Measurements from ENCODE around the gene SHBG. TPM values are rescaled to one million over a fixed set of nuclear protein-coding genes. Genes with fewer than 3 reads are reported as not detected.
"Not testable (repeated sequence)": the region's sequence is repeated elsewhere in the genome, so short reads cannot be mapped to it uniquely, and the experiment has no call there.

Gene SHBG
- total and polyA plus RNA-seq, 2 donors (not counting 1 experiment from before 2014, with no cell fraction given), result 0.33 to 0.45 TPM

DNA sequence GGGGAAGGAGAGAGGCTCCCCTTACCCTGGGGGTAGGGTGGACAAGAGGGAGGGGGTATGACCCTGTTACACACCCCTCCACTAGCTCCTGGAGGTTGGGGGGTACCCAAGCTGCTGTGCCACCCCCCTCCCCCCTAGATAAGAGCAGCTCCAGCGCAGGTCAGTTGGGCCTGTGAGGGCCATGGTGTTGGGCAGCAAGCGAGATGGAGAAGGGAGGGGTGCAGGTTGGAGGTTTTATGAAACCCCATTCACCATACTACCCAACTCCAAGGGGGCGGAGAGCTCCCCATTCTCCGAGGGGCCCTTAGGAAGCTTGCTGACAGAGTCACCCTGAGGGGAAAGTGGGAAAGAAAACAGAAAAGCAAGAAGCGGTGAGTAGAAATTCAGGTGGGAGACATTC lies 38.3 kb upstream of the SHBG start:
- Histone ChIP-seq H3K79me2 (ENCODE audit: control insufficient read depth, insufficient read depth, low read length) (peaks cover 8% of the 10 kb centered on the region), H3K36me3 (ENCODE audit: control insufficient read depth, insufficient read depth, low read length) (peaks cover 35% of the 10 kb centered on the region), H2AFZ (ENCODE audit: low read length) (no peak overlapping the region), H3K27me3 (ENCODE audit: control insufficient read depth, insufficient read depth, low read length) (no peaks in the 10 kb centered on the region), H3K4me2 (ENCODE audit: extremely low read depth, insufficient read depth, low read length) (no peak overlapping the region), H3K4me1 (ENCODE audit: control insufficient read depth, extremely low read depth, insufficient read depth, low read length) (peaks cover 42% of the 10 kb centered on the region), H4K20me1 (ENCODE audit: control insufficient read depth, extremely low read depth, insufficient read depth, low read length) (no peaks in the 10 kb centered on the region), H3K4me3 (replicated peaks in 1 of 4; ENCODE audit: control extremely low read depth in 1 of 4, insufficient read depth in 1 of 4, low read depth in 3 of 4, low read length in 4 of 4) (no peak overlapping the region), H3K9me3 (ENCODE audit: control insufficient read depth, insufficient read depth, low read depth, low read length) (no peaks in the 10 kb centered on the region), H3K9ac (ENCODE audit: insufficient read depth, low read length) (no peak overlapping the region), H3K27ac (ENCODE audit: insufficient read depth, low read length) (no peak overlapping the region)
- no peak for DNase-seq (ENCODE audit: low read depth in 2 of 2)
- TF ChIP-seq EZH2 (IDR thresholded peaks at IDR 0.05; ENCODE audit: low read length, missing control alignments) (no peak), CTCF (conservative IDR thresholded peaks at IDR 0.05 in 1 of 2, IDR thresholded peaks at IDR 0.05 in 1 of 2; ENCODE audit: low read depth in 1 of 2, low read length in 2 of 2) (no peak)

GRCh38 chr17:7592422-7593021 lies 37.4 kb upstream of the SHBG start:
- no peak overlapping the region for H3K27ac ChIP-seq (ENCODE audit: insufficient read depth, low read length)
- H3K36me3 ChIP-seq (ENCODE audit: control insufficient read depth, insufficient read depth, low read length), result peaks cover 36% of the 10 kb centered on the region
- H3K9ac ChIP-seq (ENCODE audit: insufficient read depth, low read length), result no peak overlapping the region
- H3K27me3 ChIP-seq (ENCODE audit: control insufficient read depth, insufficient read depth, low read length), result no peaks in the 10 kb centered on the region
- no peak overlapping the region for H3K4me2 ChIP-seq (ENCODE audit: extremely low read depth, insufficient read depth, low read length)
- H3K79me2 ChIP-seq (ENCODE audit: control insufficient read depth, insufficient read depth, low read length), result peaks cover 7% of the 10 kb centered on the region
- peaks cover 36% of the 10 kb centered on the region for H3K4me1 ChIP-seq (ENCODE audit: control insufficient read depth, extremely low read depth, insufficient read depth, low read length)
- H4K20me1 ChIP-seq (ENCODE audit: control insufficient read depth, extremely low read depth, insufficient read depth, low read length), result no peaks in the 10 kb centered on the region
- TF ChIP-seq EZH2 (IDR thresholded peaks at IDR 0.05; ENCODE audit: low read length, missing control alignments) (no peak), CTCF (conservative IDR thresholded peaks at IDR 0.05 in 1 of 2, IDR thresholded peaks at IDR 0.05 in 1 of 2; ENCODE audit: low read depth in 1 of 2, low read length in 2 of 2) (no peak)
- no peaks in the 10 kb centered on the region for H3K9me3 ChIP-seq (ENCODE audit: control insufficient read depth, insufficient read depth, low read depth, low read length)
- no peak for DNase-seq (ENCODE audit: low read depth in 2 of 2)
- no peak overlapping the region for H2AFZ ChIP-seq (ENCODE audit: low read length)
- no peak overlapping the region for H3K4me3 ChIP-seq (replicated peaks in 1 of 4; ENCODE audit: control extremely low read depth in 1 of 4, insufficient read depth in 1 of 4, low read depth in 3 of 4, low read length in 4 of 4)

DNA sequence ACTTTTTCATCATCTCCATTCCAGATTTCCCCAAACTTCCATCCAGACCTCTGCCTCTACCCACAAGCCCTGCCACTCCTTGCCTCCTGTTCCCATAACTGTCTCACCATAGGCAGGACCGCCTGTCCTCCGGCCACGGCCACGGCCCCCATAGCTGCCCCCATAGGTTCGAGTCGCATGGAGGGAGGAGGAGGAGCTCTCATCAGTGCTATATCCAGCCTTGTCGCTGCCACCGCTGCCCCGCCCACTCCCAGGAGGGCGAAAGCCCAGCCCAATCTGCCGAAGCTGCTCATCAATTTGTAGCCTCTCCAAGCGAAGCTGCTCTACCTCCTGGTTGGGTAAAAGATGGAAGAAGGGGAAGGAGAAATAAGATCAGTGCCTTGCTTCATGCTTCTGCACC lies 36.6 kb upstream of the SHBG start:
- Histone ChIP-seq H3K4me2 (ENCODE audit: extremely low read depth, insufficient read depth, low read length) (no peak overlapping the region), H3K36me3 (ENCODE audit: control insufficient read depth, insufficient read depth, low read length) (peaks cover 36% of the 10 kb centered on the region), H3K79me2 (ENCODE audit: control insufficient read depth, insufficient read depth, low read length) (peaks cover 7% of the 10 kb centered on the region), H3K4me1 (ENCODE audit: control insufficient read depth, extremely low read depth, insufficient read depth, low read length) (peaks cover 29% of the 10 kb centered on the region), H3K9ac (ENCODE audit: insufficient read depth, low read length) (no peak overlapping the region), H3K27me3 (ENCODE audit: control insufficient read depth, insufficient read depth, low read length) (no peaks in the 10 kb centered on the region), H3K9me3 (ENCODE audit: control insufficient read depth, insufficient read depth, low read depth, low read length) (no peaks in the 10 kb centered on the region), H2AFZ (ENCODE audit: low read length) (no peak overlapping the region), H3K27ac (ENCODE audit: insufficient read depth, low read length) (no peak overlapping the region), H3K4me3 (replicated peaks in 1 of 4; ENCODE audit: control extremely low read depth in 1 of 4, insufficient read depth in 1 of 4, low read depth in 3 of 4, low read length in 4 of 4) (no peak overlapping the region), H4K20me1 (ENCODE audit: control insufficient read depth, extremely low read depth, insufficient read depth, low read length) (no peaks in the 10 kb centered on the region)
- TF ChIP-seq CTCF (conservative IDR thresholded peaks at IDR 0.05 in 1 of 2, IDR thresholded peaks at IDR 0.05 in 1 of 2; ENCODE audit: low read depth in 1 of 2, low read length in 2 of 2) (no peak), EZH2 (IDR thresholded peaks at IDR 0.05; ENCODE audit: low read length, missing control alignments) (no peak)
- DNase-seq (ENCODE audit: low read depth in 2 of 2), result no peak

DNA sequence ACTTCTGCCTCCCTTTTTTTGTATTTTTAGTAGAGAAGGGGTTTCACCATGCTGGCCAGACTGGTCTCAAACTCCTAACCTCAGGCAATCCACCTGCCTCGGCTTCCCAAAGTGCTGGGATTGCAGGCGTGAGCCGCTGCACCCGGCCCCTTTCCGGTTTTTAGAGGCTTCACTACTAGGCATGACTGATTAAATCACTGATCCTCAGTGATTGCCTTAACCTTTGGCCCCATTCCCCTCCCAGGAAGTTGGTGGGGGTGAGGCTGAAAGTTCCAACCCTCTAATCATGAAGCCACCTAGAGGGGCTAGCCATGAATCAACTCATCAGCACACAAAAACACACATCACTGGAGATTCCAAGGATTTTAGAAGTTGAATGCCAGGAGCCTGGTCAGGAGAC lies 32.4 kb upstream of the SHBG start:
- H3K4me2 ChIP-seq (ENCODE audit: extremely low read depth, insufficient read depth, low read length); H3K27ac ChIP-seq (ENCODE audit: insufficient read depth, low read length); H3K4me1 ChIP-seq (ENCODE audit: control insufficient read depth, extremely low read depth, insufficient read depth, low read length); DNase-seq (ENCODE audit: low read depth in 2 of 2); H3K27me3 ChIP-seq (ENCODE audit: control insufficient read depth, insufficient read depth, low read length); H3K9ac ChIP-seq (ENCODE audit: insufficient read depth, low read length); H3K79me2 ChIP-seq (ENCODE audit: control insufficient read depth, insufficient read depth, low read length); H3K4me3 ChIP-seq (replicated peaks in 1 of 4; ENCODE audit: control extremely low read depth in 1 of 4, insufficient read depth in 1 of 4, low read depth in 3 of 4, low read length in 4 of 4); H2AFZ ChIP-seq (ENCODE audit: low read length); H4K20me1 ChIP-seq (ENCODE audit: control insufficient read depth, extremely low read depth, insufficient read depth, low read length); H3K9me3 ChIP-seq (ENCODE audit: control insufficient read depth, insufficient read depth, low read depth, low read length): not testable (repeated sequence)
- peaks cover 21% of the 10 kb centered on the region for H3K36me3 ChIP-seq (ENCODE audit: control insufficient read depth, insufficient read depth, low read length)

All from fibroblast of lung (primary cell).